Psoas muscle (tissue), 8 donors: ENCODE measurements around the gene MRPL23. TPM values are rescaled to one million over a fixed set of nuclear protein-coding genes. Genes with fewer than 3 reads are reported as not detected.

ENCODE experiments used
- ATAC-seq, 4 donors: fragments of 200-7000 bp; cut with Tn5 transposase; one replicate each; pipeline ENCODE4 v1.9.1; 2020; ENCODE audit warnings: moderate library complexity in 3 of 4, mild to moderate bottlenecking in 2 of 4
- DNase-seq, 2 donors: peaks; one replicate each; pipeline ENCODE4 v3.0.0-alpha.2; 2020
- H3K27ac ChIP-seq: fragments of 200-600 bp; one replicate; pipeline ENCODE4 v1.8.0; 2022
- H3K27me3 ChIP-seq, 3 donors: fragments of 200-600 bp in 1 of 3; one replicate each; pipeline versions ENCODE4 v1.6.1 to v1.8.0; 2013 to 2022; ENCODE audit warnings: low read length in 2 of 3, mild to moderate bottlenecking in 2 of 3, moderate library complexity in 1 of 3; ENCODE audit not compliant: insufficient read depth in 3 of 3
- H3K36me3 ChIP-seq, 2 donors: fragments of 200-600 bp in 1 of 2; one replicate each; pipeline versions ENCODE4 v1.6.1 to v1.8.0; 2013 to 2022; ENCODE audit warnings: low read depth in 1 of 2, mild to moderate bottlenecking in 1 of 2, moderate library complexity in 1 of 2; ENCODE audit not compliant: insufficient read depth in 1 of 2
- H3K4me1 ChIP-seq: fragments of 200-600 bp; one replicate; pipeline ENCODE4 v1.8.0; 2022
- H3K4me3 ChIP-seq: fragments of 200-600 bp; one replicate; pipeline ENCODE4 v1.8.0; 2022; ENCODE audit warnings: mild to moderate bottlenecking
- H3K9me3 ChIP-seq: fragments of 200-600 bp; one replicate; pipeline ENCODE4 v1.8.0; 2022
- WGBS, 3 donors: extraction: QIAGEN DNeasy Blood & Tissue Kit; methylation state at CpG; one replicate each; pipeline versions ENCODE4 v1.1.6 to v1.1.7; 2013; 5-methylcytosine and 5-hydroxymethylcytosine counted together
- intact Hi-C, 2 donors: fragments of 100-400 bp; cut with DNase I; formaldehyde crosslinking; loops; one replicate each; pipeline versions ENCODE4 v1.11.0 to v1.14.2; 2022
- polyA plus RNA-seq, 3 donors: library from polyadenylated mRNA; stranded (reverse); fragments of 200-250 nt; gene quantifications; one replicate each; pipeline ENCODE4 v1.2.3, GENCODE V29; 2013
- total RNA-seq, 4 donors: library from RNA; stranded (reverse); fragmentation: NEBNext Ultra II Directional in 2 of 4; extraction: Animal tissue kit (Norgen Biotek cat#: 25700) in 2 of 4; gene quantifications; one replicate each; pipeline versions ENCODE4 v1.2.1 to v1.2.4, GENCODE V29; 2021 to 2023
- TF ChIP-seq, protein P1 (sequence below): fragments of 200-600 bp; IDR thresholded peaks from one replicate; pipeline ENCODE4 v1.8.0; 2022; ENCODE audit warnings: antibody characterized with exemption
- donor health status: healthy with polysubstance abuse.
- donor health status: DM: no; HTN: no; CAD: no; lungs with moderate emphysema.
- donor health status: Bipolar disorder and iron deficiency.
- donor health status: healthy.
- donor health status: DM: yes; HTN: yes; CAD: no.
- donor health status: DM: no; HTN: no; CAD: no.
- donor health status: DM: no; HTN: no; CAD: no.
- donor health status: DM: yes; HTN: yes; CAD: no.

The MRPL23 gene
- total and polyA plus RNA-seq, 7 donors, result 46.3 to 163 (median 84.0) TPM

DNA sequence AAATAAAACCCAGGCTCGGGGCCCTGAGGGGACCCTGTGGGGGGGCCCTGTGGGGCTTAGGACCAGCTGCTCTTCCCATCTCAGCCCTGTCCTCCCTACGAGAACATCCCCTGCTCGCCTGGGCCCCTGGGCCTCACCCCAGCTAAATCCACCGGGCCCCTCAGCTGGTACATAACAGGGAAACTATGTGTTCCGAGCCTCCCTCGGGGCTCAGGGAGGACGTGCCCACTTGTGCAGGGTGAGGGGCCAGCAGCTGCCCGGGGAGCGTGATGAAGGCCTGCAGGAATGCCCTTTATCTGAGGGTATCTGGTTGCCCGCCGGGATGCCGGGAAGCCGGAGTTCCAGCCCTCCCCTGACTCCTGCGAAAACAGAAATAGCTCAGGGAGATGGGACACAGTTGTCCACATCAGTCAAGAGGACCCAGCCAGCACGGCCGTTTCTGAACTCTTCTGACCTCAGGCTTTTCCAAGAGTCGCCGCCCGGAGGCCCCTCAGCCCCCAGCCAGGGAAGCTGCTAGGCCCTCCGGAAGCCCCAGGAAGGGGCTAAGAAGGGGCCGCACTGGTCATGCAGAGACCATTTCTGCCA is 20.6 kb downstream of the MRPL23 start:
- Histone ChIP-seq H3K9me3 (no peaks in the 10 kb centered on the region), H3K4me1 (no peaks in the 10 kb centered on the region), H3K4me3 (no peak overlapping the region), H3K36me3 (no peaks in the 10 kb centered on the region), H3K27me3 (no peaks in the 10 kb centered on the region), H3K27ac (no peak overlapping the region)
- ATAC-seq (peak; percentile 51 to 77 (median 63)), DNase-seq (peak; percentile 10 to 81)
- 22% methylated on average over 4 of the region's 21 CpGs; no CpG with 5 or more reads in 2 of the 3 donors for WGBS, 3 donors
- TF ChIP-seq, protein P1, sequence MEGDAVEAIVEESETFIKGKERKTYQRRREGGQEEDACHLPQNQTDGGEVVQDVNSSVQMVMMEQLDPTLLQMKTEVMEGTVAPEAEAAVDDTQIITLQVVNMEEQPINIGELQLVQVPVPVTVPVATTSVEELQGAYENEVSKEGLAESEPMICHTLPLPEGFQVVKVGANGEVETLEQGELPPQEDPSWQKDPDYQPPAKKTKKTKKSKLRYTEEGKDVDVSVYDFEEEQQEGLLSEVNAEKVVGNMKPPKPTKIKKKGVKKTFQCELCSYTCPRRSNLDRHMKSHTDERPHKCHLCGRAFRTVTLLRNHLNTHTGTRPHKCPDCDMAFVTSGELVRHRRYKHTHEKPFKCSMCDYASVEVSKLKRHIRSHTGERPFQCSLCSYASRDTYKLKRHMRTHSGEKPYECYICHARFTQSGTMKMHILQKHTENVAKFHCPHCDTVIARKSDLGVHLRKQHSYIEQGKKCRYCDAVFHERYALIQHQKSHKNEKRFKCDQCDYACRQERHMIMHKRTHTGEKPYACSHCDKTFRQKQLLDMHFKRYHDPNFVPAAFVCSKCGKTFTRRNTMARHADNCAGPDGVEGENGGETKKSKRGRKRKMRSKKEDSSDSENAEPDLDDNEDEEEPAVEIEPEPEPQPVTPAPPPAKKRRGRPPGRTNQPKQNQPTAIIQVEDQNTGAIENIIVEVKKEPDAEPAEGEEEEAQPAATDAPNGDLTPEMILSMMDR, result no peak
- intact Hi-C loops, result no loop called here

DNA sequence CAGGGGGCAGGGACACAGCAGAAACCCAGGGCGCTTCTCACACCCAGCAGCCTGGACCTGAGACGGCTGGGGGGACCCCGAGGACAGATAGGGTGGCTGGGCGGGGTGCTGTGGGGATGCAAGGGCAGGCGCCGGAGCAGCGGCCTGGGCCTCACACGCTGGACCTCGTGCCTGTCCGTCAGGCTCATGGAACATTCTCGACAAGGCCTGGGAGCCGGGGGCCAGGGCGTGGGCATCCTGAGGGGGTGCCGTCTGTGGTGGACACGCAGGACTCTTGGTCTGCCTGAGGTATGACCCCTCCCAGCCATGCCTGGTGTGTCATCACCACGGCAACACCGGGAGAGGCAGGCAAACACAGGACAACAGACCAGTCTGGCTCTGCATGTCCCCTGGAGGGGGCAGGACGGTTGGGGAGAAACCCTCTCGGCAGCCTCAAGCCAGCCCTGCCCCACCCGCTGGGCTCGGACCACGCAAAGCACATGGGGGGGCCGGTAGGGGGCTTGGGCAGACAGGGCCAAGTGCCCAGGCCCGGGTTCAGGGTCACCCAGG is 21.4 kb downstream of the MRPL23 start:
- Histone ChIP-seq H3K27me3 (no peaks in the 10 kb centered on the region), H3K27ac (peak overlapping the region; percentile 61), H3K9me3 (no peaks in the 10 kb centered on the region), H3K4me3 (no peak overlapping the region), H3K36me3 (no peaks in the 10 kb centered on the region), H3K4me1 (no peaks in the 10 kb centered on the region)
- 47% methylated on average over 3 of the region's 24 CpGs; no CpG with 5 or more reads in 2 of the 3 donors for WGBS, 3 donors
- DNase-seq (peak; percentile 17 to 64), ATAC-seq (peak; percentile 31 to 46 (median 34))
- TF ChIP-seq, protein P1, result no peak
- intact Hi-C loops, result no loop called here

GRCh38 chr11:1969035-1969434 is 21.9 kb downstream of the MRPL23 start:
- ATAC-seq (peak; percentile 47 to 52 (median 49)), DNase-seq (no peak)
- Histone ChIP-seq H3K4me1 (no peaks in the 10 kb centered on the region), H3K9me3 (no peaks in the 10 kb centered on the region), H3K27me3 (no peaks in the 10 kb centered on the region), H3K27ac (no peak overlapping the region), H3K4me3 (no peak overlapping the region), H3K36me3 (no peaks in the 10 kb centered on the region)
- TF ChIP-seq, protein P1, result no peak
- intact Hi-C loops, result no loop called here
- WGBS, 3 donors, result no CpG with 5 or more reads among the region's 21 CpGs

GRCh38 chr11:1969776-1970175 is 22.6 kb downstream of the MRPL23 start:
- ATAC-seq (no peak), DNase-seq (no peak)
- intact Hi-C loops, result no loop called here
- no CpG with 5 or more reads among the region's 23 CpGs for WGBS, 3 donors
- H3K9me3 ChIP-seq, result no peaks in the 10 kb centered on the region
- no peaks in the 10 kb centered on the region for H3K27me3 ChIP-seq
- no peaks in the 10 kb centered on the region for H3K36me3 ChIP-seq
- H3K27ac ChIP-seq, result no peak overlapping the region
- H3K4me3 ChIP-seq, result no peak overlapping the region
- H3K4me1 ChIP-seq, result no peaks in the 10 kb centered on the region
- TF ChIP-seq, protein P1, result no peak

- H3K9me3 ChIP-seq, result no peaks in the 10 kb centered on the region
- no peak for ATAC-seq
- TF ChIP-seq, protein P1, result no peak
- H3K27ac ChIP-seq, result no peak overlapping the region
- no peaks in the 10 kb centered on the region for H3K4me1 ChIP-seq
- no peaks in the 10 kb centered on the region for H3K36me3 ChIP-seq
- intact Hi-C loops, result no loop called here
- H3K4me3 ChIP-seq, result no peak overlapping the region
- DNase-seq, result peak in 1 of 2 donors; percentile 48
- WGBS, 3 donors, result 28 to 58% (median 38%) methylated on average over 4 to 10 of the region's 15 CpGs
- no peaks in the 10 kb centered on the region for H3K27me3 ChIP-seq
These were observed 23.8 kb downstream of the MRPL23 start for GRCh38 chr11:1970956-1971355.
